GM12878 (cell line): ENCODE data around the gene ITIH6. TPM values are rescaled to one million over a fixed set of nuclear protein-coding genes. Genes with fewer than 3 reads are reported as not detected.

Experiments
- ATAC-seq: fragments of 200-7000 bp; cut with Tn5 transposase; 3 replicates; pipeline ENCODE4 v1.9.1; 2020; ENCODE audit warnings: mild to moderate bottlenecking, moderate library complexity
- BruUV-seq: library from RNA; stranded (reverse); fragments of 400-500 nt; replicated peaks from 2 replicates; lab custom pipeline; 2021; lab: Mats Ljungman, UMichigan
- CTCF ChIA-PET: fragments of 300-600 bp; sonication (Branson Sonifier 250); formaldehyde crosslinking; extraction: SDS; loops from one replicate; lab custom pipeline; 2021; ENCODE audit warnings: inconsistent platforms; lab: Yijun Ruan, JAX
- POLR2A ChIA-PET: fragments of 350-600 bp; formaldehyde crosslinking; extraction: SDS; loops from one replicate; lab custom pipeline; 2021; ENCODE audit warnings: inconsistent platforms; lab: Charles Lee
- RAD21 ChIA-PET: fragments of 300-600 bp; sonication (Branson Sonifier 250); formaldehyde crosslinking; loops from one replicate; lab custom pipeline; 2023; ENCODE audit warnings: antibody characterized with exemption; ENCODE audit not compliant: unreplicated experiment; lab: Charles Lee
- SMC1A ChIA-PET: fragments of 300-600 bp; sonication (Branson Sonifier 250); formaldehyde crosslinking; loops from one replicate; lab custom pipeline; 2023; ENCODE audit not compliant: unreplicated experiment, uncharacterized antibody; lab: Charles Lee
- DNase-seq: peaks from one replicate; pipeline ENCODE4 v3.0.0-alpha.2; 2011; ENCODE audit warnings: low read depth, low spot score
- FAIRE-seq: peaks from 3 replicates; lab custom pipeline; 2011; peaks lifted over from hg19 to GRCh38; lab: Jason Lieb, UNC
- H2AFZ ChIP-seq: 2 replicates; pipeline ENCODE4 v1.6.0; 2011; ENCODE audit warnings: low read depth, low read length, control low read depth; ENCODE audit not compliant: control insufficient read depth
- H3K27ac ChIP-seq: 2 replicates; pipeline ENCODE4 v1.5.1; 2011; ENCODE audit warnings: control low read depth; ENCODE audit not compliant: control insufficient read depth, insufficient read depth
- H3K27me3 ChIP-seq, 2 experiments: replicated peaks in 1 of 2; 2 replicates each; pipeline versions ENCODE4 v1.6.0 to v1.6.1; 2011; ENCODE audit warnings: low read length in 1 of 2; ENCODE audit not compliant: control insufficient read depth in 2 of 2, insufficient read depth in 2 of 2
- H3K36me3 ChIP-seq, 2 experiments: 2 replicates each; pipeline ENCODE4 v1.5.1; 2011; ENCODE audit warnings: low read length in 1 of 2; ENCODE audit not compliant: control insufficient read depth in 2 of 2, insufficient read depth in 2 of 2
- H3K4me1 ChIP-seq: 2 replicates; pipeline ENCODE4 v1.6.1; 2011; ENCODE audit warnings: mild to moderate bottlenecking, low read length, moderate library complexity, mixed read lengths; ENCODE audit not compliant: control insufficient read depth, insufficient read depth
- H3K4me2 ChIP-seq: 2 replicates; pipeline ENCODE4 v1.6.0; 2011; ENCODE audit warnings: control low read depth; ENCODE audit not compliant: control insufficient read depth, insufficient read depth
- H3K4me3 ChIP-seq: fragments of 200-600 bp; sonication (generic); 2 replicates; pipeline ENCODE4 v1.5.1; 2016
- H3K79me2 ChIP-seq: 2 replicates; pipeline ENCODE4 v1.6.0; 2011; ENCODE audit warnings: low read length; ENCODE audit not compliant: control insufficient read depth, insufficient read depth
- H3K9ac ChIP-seq: 2 replicates; pipeline ENCODE4 v1.8.0; 2011; ENCODE audit warnings: low read length, control low read depth, mixed read lengths; ENCODE audit not compliant: control insufficient read depth, insufficient read depth
- H3K9me3 ChIP-seq: replicated peaks from 3 replicates; pipeline ENCODE4 v1.5.1; 2011; ENCODE audit warnings: mild to moderate bottlenecking, low read length; ENCODE audit not compliant: control insufficient read depth, insufficient read depth
- H4K20me1 ChIP-seq: 2 replicates; pipeline ENCODE4 v1.6.0; 2011; ENCODE audit not compliant: control insufficient read depth, insufficient read depth
- ATF3 ChIP-seq: IDR thresholded peaks from 2 replicates; pipeline ENCODE4 v1.6.1; 2011; ENCODE audit warnings: low read depth, mild to moderate bottlenecking, low read length, moderate library complexity, borderline replicate concordance; ENCODE audit errors: extremely low read depth
- CBX5 ChIP-seq: sonication (generic); IDR thresholded peaks from 2 replicates; pipeline ENCODE4 v1.6.1; 2016; ENCODE audit warnings: low read depth, moderate library complexity, mild to moderate bottlenecking, inconsistent platforms
- CHD4 ChIP-seq: fragments of 200-600 bp; sonication (generic); IDR thresholded peaks from 2 replicates; pipeline ENCODE4 v1.6.1; 2016; ENCODE audit warnings: mild to moderate bottlenecking
- CTCF ChIP-seq, 3 experiments: IDR thresholded peaks in 2 of 3; conservative IDR thresholded peaks in 1 of 3; 2 replicates each; pipeline ENCODE4 v1.5.1; 2011; ENCODE audit warnings: low read depth in 3 of 3, low read length in 3 of 3, mild to moderate bottlenecking in 3 of 3, control low read depth in 2 of 3, moderate library complexity in 2 of 3, inconsistent platforms in 1 of 3, mixed read lengths in 1 of 3; ENCODE audit not compliant: control insufficient read depth in 2 of 3, insufficient read depth in 1 of 3; ENCODE audit errors: extremely low read depth in 1 of 3
- DPF2 ChIP-seq: fragments of 450-650 bp; IDR thresholded peaks from 2 replicates; pipeline ENCODE4 v1.6.1; 2017; ENCODE audit warnings: mild to moderate bottlenecking
- GABPA ChIP-seq: IDR thresholded peaks from 2 replicates; pipeline ENCODE4 v1.6.1; 2014; ENCODE audit warnings: antibody characterized with exemption, low read depth, mild to moderate bottlenecking, inconsistent platforms
- JUNB ChIP-seq: IDR thresholded peaks from 2 replicates; pipeline ENCODE4 v1.6.1; 2016; ENCODE audit warnings: antibody characterized with exemption, mild to moderate bottlenecking
- KDM1A ChIP-seq: fragments of 200-600 bp; sonication (generic); IDR thresholded peaks from 2 replicates; pipeline ENCODE4 v1.6.1; 2016; ENCODE audit warnings: borderline replicate concordance
- MTA2 ChIP-seq: fragments of 450-650 bp; IDR thresholded peaks from 2 replicates; pipeline ENCODE4 v1.6.1; 2016; ENCODE audit warnings: low read depth, mild to moderate bottlenecking, moderate library complexity
- MYC ChIP-seq: IDR thresholded peaks from 2 replicates; pipeline ENCODE4 v1.6.1; 2011; ENCODE audit warnings: mild to moderate bottlenecking, low read length, moderate library complexity, inconsistent platforms; ENCODE audit not compliant: insufficient read depth, insufficient replicate concordance, insufficient read length, severe bottlenecking
- NFIC ChIP-seq: IDR thresholded peaks from 2 replicates; pipeline ENCODE4 v1.6.1; 2012; ENCODE audit warnings: low read depth, mild to moderate bottlenecking, inconsistent platforms, low read length, moderate library complexity
- NFYA ChIP-seq: IDR thresholded peaks from 2 replicates; pipeline ENCODE4 v1.6.1; 2011; ENCODE audit warnings: low read depth, mild to moderate bottlenecking, low read length, improper control_type of control experiment, borderline replicate concordance
- SMAD1 ChIP-seq: fragments of 450-650 bp; IDR thresholded peaks from 2 replicates; pipeline ENCODE4 v1.6.1; 2018; ENCODE audit warnings: mild to moderate bottlenecking, low read depth; ENCODE audit not compliant: partially characterized antibody
- SMC3 ChIP-seq: IDR thresholded peaks from 2 replicates; pipeline ENCODE4 v1.6.1; 2011; ENCODE audit warnings: low read length, improper control_type of control experiment, borderline replicate concordance
- TAF1 ChIP-seq: IDR thresholded peaks from 2 replicates; pipeline ENCODE4 v1.6.1; 2011; ENCODE audit warnings: mild to moderate bottlenecking, low read depth, low read length, borderline replicate concordance
- TCF12 ChIP-seq: IDR thresholded peaks from 2 replicates; pipeline ENCODE4 v1.6.1; 2011; ENCODE audit warnings: low read depth, mild to moderate bottlenecking, low read length
- ZZZ3 ChIP-seq: IDR thresholded peaks from 2 replicates; pipeline ENCODE4 v1.6.1; 2011; ENCODE audit warnings: low read depth; ENCODE audit not compliant: control insufficient read depth, insufficient read length
- WGBS: methylation state at CpG from one replicate; pipeline ENCODE4 v1.1.6; 2016; ENCODE audit warnings: low lambda C conversion rate; ENCODE audit not compliant: insufficient replicate concordance, insufficient coverage; ENCODE audit errors: missing lambda C conversion rate; 5-methylcytosine and 5-hydroxymethylcytosine counted together
- in situ Hi-C: fragments of 300-500 bp; cut with MboI; formaldehyde crosslinking; loops from 9 replicates; pipeline ENCODE4 v1.14.3; 2018; ENCODE audit warnings: mixed read lengths
- intact Hi-C: fragments of 100-400 bp; cut with micrococcal nuclease; formaldehyde crosslinking; loops from one replicate; pipeline ENCODE4 v1.14.2; 2022; ENCODE audit not compliant: unreplicated experiment
- polyA plus RNA-seq, 11 experiments: library from polyadenylated mRNA; depleted of rRNA in 4 of 11; unstranded in 6 of 11; stranded (reverse) in 5 of 11; fragments of >200 nt; fragmentation: Nextera tagmentation in 4 of 11; fragmentation: Illumina TruSeq in 1 of 11; extraction: Ambion mirVana in 4 of 11; extraction: Trizol in 1 of 11; gene quantifications; 1 replicate in 1 of 11; 2 replicates in 10 of 11; pipeline versions ENCODE4 v1.2.1 to v1.2.3, GENCODE V29; 2011 to 2016; ENCODE audit warnings: inconsistent platforms in 2 of 11, missing spikeins in 2 of 11, low read depth in 1 of 11
- total RNA-seq, 4 experiments: library from RNA; depleted of rRNA in 3 of 4; stranded (reverse); fragments of >200 nt in 3 of 4; fragmentation: Illumina TruSeq in 1 of 4; extraction: Trizol in 1 of 4; gene quantifications; 2 replicates each; pipeline versions ENCODE4 v1.2.1 to v1.2.3, GENCODE V29; 2013 to 2021

The ITIH6 gene
- total and polyA plus RNA-seq, 10 of the 15 experiments (the other 5 are each of a cell fraction or from before 2014, with no cell fraction given): not detected

GRCh38 chrX:54817220-54817820 is 19.3 kb upstream of the ITIH6 start:
- no peaks in the 10 kb centered on the region for H3K79me2 ChIP-seq
- DNase-seq (no peak), FAIRE-seq (no peak), ATAC-seq (no peak)
- ChIA-PET POLR2A (no interaction called here), CTCF (no interaction called here), RAD21 (no interaction called here), SMC1A (interaction anchor here (0.7 kb wide), 1 partner anchor 40 kb away, joined by 3 read pairs; no protein-coding TSS in a partner anchor)
- H3K36me3 ChIP-seq: no peaks in the 10 kb centered on the region; a peak in 1 of 4 replicates
- H4K20me1 ChIP-seq: no peaks in the 10 kb centered on the region
- no peaks in the 10 kb centered on the region for H3K27me3 ChIP-seq
- intact Hi-C loops: no loop called here
- TF ChIP-seq ZZZ3 (no peak), GABPA (no peak), NFIC (no peak), TCF12 (no peak), CBX5 (no peak), KDM1A (no peak), CHD4 (no peak), SMC3 (no peak), SMAD1 (no peak)
- 35% methylated on average over 7 of the region's 7 CpGs for WGBS
- no peak overlapping the region for H3K4me2 ChIP-seq
- H3K4me3 ChIP-seq: no peak overlapping the region
- no peak overlapping the region for H2AFZ ChIP-seq
- no peak overlapping the region for H3K9ac ChIP-seq
- H3K9me3 ChIP-seq: no peaks in the 10 kb centered on the region
- in situ Hi-C loops: no loop called here
- no peak overlapping the region for H3K27ac ChIP-seq
- H3K4me1 ChIP-seq: no peaks in the 10 kb centered on the region
- BruUV-seq: no TSS peak

GRCh38 chrX:54812306-54812705 is 14.3 kb upstream of the ITIH6 start:
- DNase-seq (no peak), ATAC-seq (no peak), FAIRE-seq (no peak)
- no peaks in the 10 kb centered on the region; the same call in 1 of the 2 replicates for H3K79me2 ChIP-seq
- H3K4me1 ChIP-seq: no peaks in the 10 kb centered on the region
- WGBS: 66% methylated on average over 3 of the region's 3 CpGs
- ChIA-PET SMC1A (no interaction called here), POLR2A (no interaction called here), CTCF (no interaction called here), RAD21 (no interaction called here)
- no peak overlapping the region for H2AFZ ChIP-seq
- intact Hi-C loops (no loop called here), in situ Hi-C loops (no loop called here)
- H3K9me3 ChIP-seq: no peaks in the 10 kb centered on the region; the same call in 2 of the 3 replicates
- no peaks in the 10 kb centered on the region for H3K27me3 ChIP-seq
- BruUV-seq: no TSS peak
- no peak overlapping the region for H3K4me2 ChIP-seq
- TF ChIP-seq MTA2: no peak
- no peak for TF ChIP-seq CTCF (IDR thresholded peaks at IDR 0.05 in 2 of 3, conservative IDR thresholded peaks at IDR 0.05 in 1 of 3; ENCODE audit: control insufficient read depth in 2 of 3, extremely low read depth in 1 of 3, insufficient read depth in 1 of 3, low read depth in 3 of 3, low read length in 3 of 3)
- TF ChIP-seq JUNB: no peak
- TF ChIP-seq NFYA: no peak
- TF ChIP-seq DPF2: no peak
- no peak for TF ChIP-seq MYC
- no peak for TF ChIP-seq ATF3
- TF ChIP-seq TAF1: no peak
- no peaks in the 10 kb centered on the region; a peak in 1 of 4 replicates for H3K36me3 ChIP-seq
- H3K27ac ChIP-seq: no peak overlapping the region
- H3K9ac ChIP-seq: no peak overlapping the region
- H3K4me3 ChIP-seq: no peak overlapping the region
- H4K20me1 ChIP-seq: no peaks in the 10 kb centered on the region
